ENCODE data around the gene TP53AIP1.

TP53AIP1 gene

DNA sequence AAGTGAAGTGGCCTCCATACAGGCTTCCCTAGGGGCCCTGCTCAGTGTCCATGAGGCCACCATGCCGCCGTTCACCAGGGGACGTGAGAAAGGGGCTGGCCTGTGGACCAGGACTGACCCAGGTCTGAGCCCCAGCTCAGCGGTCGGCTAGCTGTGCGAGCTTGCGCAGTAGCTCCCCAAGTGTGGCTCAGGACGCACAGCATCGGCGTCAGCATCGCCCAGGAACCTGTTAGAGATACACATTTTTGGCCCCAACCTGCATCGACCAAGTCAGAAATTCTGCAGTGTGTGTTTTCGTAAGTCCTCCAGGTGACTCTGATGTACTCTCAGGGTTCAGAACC is 429 bp downstream of the TP53AIP1 start:
- no peak for DNase-seq

DNA sequence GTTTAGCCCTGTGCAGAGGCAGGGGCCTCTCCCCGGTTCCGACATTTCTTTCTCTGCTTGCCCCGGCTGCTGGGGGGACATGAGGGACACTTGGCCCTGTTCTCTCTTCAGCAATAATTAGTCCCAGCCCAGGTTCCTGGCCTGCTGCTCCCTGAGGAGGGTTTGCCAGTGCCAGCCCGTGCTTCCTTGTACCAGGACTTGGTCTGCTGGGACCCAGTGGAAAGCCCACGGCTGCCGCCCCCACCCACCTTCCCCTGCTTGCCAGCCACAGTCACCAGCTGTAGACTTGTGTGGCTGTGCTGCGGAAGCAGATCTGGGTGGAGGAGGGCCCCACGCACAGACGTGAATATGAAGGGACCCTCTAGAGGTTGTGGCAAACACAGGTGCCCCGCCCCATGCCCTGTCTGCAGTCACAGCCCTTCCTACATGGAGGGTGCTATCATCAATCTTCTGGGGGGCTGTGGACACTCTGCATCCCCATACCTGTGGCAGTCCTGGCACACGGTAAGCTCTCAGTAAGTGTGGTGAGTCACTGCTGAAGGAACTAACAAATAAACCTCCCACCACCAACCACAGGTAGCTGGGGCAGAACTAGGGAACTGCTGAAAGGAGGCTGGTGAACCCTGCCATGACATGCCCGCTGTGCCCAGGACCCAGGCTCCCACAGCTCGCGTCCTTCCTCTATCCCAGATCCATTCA is 949 bp downstream of the TP53AIP1 start:
- DNase-seq = no peak

DNA sequence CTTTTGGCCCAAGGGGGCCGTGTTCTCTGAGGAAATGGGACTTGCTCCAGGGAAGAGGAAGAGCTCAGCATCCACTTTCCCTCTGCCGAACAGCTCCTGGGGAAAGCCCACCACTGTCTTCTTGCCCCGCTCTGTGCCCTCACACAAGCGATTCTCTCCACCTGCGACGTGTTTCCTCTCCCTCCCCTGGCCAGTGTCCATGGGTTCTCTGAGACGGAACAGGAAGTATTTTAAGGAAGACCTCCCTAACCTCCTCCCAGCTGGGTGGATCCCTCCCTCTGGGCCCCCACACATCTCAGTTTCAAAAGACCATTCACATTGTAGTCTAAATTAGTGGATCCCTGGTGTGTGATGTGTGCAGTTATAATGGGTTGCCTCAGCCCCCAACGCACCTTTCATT is 1.6 kb downstream of the TP53AIP1 start:
- no peak for DNase-seq

DNA sequence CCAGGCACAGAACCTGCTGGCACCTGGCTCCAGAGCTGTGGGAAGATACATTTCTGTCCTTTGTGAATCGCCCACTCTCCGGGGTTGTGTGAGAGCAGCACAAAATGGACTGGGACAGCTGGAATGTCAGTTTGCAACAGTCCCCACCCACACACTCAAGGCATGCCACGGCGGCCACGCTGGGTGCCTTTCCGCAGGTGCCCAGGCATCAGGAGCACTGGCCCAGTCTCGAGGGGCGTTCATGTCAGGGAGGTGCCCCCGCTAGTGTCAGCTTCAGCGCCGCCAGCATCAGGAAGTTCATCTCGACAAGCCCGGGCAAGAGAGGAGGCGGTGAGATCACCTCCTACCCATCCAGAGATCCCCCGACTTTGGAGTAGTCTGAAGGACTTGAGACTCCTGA is 2.1 kb downstream of the TP53AIP1 start:
- DNase-seq = no peak

DNA sequence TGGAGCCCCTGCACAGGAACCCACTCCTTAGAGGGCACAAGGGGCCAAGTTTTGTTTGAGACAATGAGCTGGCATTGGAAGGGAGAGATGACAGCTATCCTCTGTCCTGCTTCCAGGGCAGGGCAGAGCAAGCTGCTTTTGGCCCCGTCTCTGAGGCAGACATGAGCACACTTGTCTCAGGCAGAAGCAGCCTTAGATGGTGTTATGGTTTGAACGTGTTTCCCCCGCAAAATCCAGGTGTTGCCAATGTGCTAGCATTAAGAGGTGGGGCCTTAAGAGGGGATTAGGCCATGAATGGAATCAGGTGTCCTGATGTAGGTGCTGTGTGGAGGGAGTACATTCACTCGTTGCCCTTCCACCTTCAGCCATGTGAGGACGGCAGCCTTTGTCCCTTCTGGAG is 2.5 kb downstream of the TP53AIP1 start:
- no peak for DNase-seq

DNA sequence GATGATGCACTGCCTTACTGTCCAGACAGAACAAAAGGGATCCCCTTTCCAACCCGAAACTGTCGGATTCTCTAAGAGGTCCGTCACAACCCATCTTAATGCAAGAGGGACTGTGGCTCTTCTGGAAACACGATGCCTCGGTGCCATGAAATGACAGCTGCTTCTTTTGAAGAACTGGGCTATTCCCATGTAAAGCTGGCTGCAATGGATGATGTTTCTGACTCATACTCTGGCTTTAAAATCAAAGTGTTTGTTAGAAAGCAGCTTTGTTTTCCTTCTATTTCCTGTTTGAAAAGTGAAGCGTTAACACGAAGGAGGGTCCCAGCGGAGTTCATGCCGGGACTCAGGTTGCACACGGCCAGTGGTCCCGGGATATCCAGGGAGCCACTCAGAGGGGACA is 3.1 kb downstream of the TP53AIP1 start:
- no peak for DNase-seq

DNA sequence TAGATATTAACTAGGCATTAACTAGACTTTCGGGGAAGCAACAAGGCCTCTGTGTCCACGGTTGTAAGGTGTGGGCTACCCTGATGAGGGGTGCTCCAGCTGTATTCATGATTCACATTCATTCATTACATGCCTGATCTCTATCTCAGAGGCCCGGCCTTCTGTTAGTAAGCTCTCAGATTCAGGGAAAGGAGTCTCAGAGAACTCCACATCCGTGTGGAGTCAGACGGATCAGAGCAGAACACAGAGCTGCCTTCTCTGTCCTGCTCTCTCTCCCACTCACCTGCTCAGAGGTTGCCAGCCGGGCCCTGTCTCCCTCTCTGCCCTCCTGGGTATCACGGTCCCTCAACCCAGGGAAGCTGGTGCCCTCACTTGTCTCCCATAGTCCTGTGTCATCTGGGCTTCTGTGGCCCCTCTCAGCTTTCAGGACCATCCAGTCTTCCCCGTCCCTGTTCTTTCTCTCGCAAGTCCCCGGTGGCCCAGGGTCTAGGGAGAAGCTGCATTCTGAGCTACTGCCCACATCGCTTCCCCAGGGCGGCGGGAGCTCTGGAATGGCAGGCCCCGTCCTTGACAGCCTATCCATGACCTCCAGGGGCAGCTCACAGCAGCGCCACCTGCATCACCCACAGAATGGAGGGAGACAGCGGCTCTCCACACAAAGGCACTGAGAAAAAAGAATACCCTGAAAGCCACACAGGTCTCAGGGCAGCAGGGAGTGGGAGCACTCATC is 4.3 kb downstream of the TP53AIP1 start:
- no peak for DNase-seq

DNA sequence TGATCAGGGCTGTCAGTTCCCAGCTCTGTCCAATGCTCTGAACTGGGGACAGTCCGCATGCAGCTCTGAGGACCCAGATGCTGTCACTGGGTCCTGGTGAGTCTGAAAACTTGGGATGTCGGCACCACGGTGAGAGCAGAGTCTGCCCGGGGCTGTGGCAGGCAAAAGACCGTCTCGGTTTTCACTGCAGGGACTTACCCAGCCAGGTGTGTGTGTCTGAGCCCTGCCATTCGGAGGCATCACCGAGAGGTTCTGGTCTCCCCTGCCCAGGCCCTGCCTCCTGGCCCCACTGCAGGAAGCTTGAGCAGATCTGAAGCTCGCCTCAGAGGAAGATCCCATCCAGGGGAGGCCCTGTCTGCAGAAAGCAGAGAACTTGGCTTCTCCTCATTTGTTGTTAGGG is 5.2 kb downstream of the TP53AIP1 start:
- DNase-seq = no peak

DNA sequence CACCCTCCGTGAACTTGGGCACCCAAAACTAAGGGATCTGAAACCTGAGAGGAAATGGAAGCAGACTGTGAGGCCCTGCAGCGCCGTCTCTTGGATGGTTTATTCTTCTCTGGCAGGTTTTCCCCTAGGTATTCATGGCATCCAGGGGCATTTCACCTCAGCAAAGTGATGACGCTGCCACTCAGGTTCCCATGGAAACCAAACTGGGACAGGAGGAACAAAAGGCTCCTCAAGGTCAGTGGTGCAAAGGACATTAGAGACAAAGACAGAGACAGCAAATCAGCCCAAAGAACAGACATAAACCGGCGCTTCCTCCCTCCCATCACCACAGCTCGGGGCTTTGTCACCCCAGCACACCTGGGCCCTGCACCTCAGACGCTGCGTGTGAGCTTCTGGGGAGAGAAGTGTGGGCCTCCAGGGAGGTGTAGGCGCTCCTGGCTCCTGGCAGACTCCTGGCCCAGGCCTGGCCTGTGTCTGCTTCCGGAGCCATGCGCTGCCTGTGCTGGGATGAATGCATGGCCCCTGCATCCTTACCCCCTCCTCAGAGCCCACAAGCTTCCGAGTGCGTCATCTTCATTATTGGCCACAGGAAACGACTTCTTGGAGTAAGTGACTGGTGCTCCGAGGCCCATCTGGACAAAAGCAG is 5.9 kb downstream of the TP53AIP1 start:
- no peak for DNase-seq

DNA sequence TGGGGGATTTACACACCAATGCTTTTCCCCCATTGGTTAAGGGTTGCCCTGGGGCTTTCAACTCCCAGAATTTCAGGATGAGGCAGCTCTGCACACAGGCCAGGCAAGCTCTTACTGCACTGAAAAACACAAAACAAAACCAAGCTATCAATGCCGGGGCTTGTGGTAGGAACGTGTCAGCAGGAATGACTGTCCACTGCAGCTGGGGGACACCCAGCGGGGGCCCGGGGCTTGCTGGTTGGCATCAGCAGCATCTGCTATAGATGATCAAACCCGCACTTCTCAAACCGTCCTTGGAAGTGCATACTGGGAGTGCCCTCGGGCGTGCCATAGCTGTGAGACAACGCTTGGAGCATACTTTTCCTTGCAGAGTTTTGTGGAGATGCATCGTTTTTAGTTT is 7.7 kb downstream of the TP53AIP1 start:
- DNase-seq = no peak

DNA sequence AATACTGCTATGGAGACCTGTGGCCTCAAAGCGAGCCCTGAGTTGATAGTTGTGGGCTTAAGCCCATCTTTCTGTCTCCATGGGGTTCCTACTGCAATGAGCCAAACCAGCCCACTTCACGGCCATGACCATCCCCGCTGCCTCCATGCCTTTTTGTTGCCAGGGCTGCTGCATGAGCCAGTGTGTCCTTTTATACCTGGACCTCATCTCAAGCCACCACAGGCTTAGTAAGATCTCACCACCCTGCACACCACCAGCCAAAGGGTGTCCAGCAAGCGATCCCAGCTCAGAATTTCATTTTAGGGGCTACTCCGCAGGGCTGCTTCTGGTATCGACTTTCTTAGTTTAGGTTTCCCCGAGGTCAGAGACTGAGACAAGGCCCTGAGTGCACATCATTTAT is 8.3 kb downstream of the TP53AIP1 start:
- DNase-seq = no peak

DNA sequence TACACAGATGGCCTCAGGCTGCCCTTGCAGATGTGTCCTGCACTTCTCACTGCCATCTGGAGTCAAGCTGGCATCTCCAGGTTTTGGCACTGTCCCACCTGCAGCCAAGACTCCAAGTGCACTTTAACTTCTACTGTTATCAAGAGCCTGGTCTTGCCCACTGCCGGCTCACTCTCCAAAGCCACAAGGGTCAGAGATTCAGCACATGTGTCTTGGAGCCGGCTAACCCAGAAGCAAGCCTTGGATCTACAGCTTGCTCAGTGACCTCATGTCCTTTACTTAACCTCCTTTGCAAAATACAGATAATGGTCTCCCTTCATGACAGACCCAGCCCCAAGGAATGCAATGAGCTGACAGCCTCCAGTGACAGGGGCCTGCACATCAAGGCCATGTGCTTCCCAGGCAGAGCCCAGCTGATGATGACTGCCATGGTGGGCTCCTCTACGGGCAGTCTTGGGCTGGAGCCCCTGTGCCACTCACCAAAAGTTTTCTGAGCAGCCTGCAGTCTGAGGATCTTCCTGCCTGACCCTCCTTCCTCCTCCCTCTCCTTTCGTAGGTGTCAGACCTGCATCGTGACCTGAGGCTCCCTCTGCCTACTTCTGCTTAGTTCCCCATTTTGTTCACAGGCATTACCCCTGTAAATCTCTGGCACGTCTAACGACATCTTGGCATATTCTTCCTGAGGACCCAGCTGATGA is 9.0 kb downstream of the TP53AIP1 start:
- no peak for DNase-seq

DNA sequence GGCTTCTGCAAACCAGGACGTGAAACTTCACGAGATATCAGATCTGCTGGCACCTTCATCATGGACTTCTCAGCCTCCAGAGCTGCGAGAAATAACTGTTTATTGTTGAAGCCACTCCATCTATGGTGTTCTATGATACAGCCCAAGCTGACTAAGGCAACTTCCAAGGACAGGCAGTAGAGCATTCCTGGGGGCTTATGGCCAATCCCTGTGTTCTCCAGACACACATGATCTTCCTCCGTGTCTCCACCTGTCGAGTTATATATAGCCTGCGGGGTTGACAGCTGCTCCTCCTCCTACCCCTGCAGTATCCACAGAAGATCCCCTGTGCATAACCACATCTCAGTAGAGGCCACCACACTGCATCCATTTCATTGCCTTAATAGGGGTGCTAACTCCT is 11.0 kb downstream of the TP53AIP1 start:
- no peak for DNase-seq

DNA sequence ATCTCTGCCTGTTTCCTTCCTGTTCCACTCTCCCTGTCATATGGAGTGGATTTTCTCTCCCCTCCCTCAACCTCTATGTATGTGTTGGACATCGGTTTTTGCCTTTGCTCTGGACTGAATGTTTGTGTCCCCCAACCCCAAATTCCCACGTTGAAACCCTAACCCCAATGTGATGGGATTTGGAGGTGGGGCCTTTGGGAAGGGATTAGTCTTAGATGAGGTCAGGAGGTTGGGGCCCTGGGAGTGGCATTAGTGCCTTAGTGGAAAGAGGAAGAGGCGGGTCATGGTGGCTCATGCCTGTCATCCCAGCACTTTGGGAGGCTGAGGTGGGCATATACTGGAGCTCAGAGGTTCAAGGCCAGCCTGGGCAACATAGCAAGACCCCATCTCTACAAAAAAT is 11.6 kb downstream of the TP53AIP1 start:
- DNase-seq = no peak

DNA sequence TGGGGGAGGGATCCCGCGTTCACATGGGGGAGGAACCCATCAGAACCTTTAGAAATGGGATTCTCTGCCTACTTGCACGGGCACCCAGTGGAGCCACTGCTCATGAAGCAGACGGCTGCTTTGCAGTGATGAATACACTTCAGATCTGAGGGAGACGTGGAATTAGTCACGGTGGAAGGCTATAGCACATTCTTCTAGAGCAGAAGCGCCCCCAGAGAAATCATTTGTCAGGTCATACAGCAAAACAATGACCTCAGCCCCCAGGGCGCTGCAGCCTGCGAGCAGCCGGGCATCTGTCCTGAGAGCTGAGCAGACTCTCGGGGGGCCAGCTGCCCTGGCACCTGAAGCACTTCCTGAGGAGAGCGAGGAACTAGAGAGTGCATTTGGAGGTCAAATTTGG is 12.7 kb downstream of the TP53AIP1 start:
- DNase-seq = no peak

DNA sequence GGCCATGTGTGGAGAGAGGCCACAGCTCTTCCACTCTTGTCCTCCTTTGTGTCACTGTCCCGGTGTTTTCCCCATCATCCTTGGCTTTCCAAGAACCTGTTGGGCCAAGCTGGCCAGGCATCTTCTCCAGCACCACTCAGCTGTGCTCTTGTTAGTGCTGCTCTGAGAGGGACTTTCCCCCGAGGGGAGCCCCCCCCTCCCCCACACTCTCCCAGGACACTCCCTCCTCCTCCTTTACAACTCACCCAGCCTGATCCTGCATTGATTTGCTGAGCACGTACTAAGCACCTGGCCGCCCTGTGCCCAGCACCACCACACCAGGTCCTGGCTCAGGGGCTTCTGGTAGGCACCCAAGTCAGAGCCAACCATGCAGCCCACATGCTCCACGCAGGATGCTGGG is 13.2 kb downstream of the TP53AIP1 start:
- DNase-seq = no peak

DNA sequence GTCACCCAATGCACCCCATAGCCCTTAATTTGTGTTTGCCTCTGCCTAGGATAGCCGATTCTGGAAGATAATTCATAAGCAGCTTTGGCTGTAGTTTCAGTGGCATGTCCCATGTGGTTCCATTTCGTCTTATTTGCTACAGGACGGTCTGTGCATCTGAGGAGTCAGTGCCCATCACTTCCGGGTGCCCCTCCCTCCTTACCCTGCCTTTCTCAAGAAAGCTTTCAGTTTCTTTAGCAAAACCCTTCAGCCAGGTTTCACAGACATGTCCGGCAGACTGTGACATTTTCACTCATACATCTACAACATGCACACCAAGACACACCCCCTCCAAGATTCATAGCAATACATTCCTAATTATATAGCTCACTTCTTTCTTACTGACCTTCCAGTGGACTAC is 14.3 kb downstream of the TP53AIP1 start:
- no peak for DNase-seq

DNA sequence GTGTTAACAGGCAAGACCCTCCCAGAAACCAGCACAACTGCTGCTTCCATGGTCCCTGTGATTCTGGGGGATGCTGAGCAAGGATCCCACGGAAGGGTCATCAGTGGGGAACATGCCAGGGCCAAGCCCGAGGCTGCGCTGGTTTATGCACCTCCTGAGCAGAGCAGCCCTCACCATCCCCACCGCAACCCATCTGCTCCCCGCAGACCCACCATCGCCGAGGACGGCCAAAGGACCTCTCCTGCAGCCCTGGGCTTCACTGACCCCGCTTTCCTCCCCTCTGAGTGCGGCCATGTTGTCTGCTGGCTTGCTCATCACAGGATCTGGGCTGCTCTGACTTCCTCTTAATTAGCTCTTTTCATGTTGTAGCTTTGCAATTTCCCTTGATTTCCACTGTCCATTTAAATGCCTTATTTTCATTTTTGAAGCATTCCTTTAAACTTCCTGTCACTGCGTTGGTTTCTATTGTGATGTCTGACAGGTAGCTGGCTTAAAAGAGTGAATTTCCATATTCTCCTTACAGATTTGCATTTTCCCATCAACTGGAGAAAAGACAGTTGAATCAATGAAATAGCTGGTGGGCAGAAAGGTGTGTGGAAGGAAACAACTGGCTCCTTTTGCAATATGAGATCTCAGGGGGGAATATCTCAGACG is 14.9 kb downstream of the TP53AIP1 start:
- DNase-seq = no peak

DNA sequence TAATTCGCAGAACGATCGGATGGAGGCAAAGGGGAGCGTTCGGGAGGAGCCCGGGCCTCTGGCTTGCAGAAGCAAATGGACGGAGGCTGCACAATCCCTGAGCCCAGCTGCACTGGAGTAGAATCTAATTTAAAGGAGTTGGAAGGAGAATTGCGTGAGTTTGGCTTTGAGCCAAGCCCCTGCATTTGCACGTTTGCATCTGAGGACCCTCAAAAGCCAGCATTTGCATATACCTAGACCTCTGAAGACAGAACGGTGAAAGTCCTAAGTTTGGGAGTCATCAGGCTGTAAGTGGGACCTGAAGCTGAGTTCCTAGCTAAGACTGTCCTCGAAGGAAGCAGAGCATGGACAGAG is 15.6 kb downstream of the TP53AIP1 start:
- DNase-seq = no peak

DNA sequence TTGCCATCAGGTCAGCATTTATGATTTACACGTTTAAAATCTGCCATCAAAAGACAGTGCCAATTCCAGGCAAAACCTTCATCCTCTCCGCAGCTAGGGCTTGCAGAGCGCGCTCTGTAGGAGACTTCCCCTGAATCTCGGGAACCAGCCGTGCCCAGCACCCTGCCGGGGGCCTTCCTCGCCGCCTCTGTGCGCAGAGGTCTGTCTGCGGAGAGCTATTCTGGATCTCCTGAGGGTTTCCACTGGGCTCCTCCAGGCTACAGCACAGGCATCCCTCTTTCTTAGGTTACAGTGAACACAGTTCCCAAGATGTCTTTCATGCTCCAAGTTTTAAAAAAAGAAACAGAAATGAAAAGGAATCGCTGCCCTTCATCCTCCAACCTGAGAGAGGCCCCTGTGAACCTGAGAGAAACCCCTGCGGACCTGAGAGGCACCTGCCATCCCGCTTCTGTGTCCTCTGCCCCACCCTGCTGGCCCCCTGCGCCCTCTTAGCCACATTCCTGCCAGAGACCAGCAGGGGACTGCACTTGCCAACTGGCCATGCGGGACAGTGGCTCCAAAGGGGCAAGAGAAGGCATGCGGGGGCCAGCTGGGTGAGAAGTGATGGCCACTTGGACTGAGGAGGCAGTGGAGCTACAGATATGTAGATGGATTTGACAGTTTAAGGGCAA is 16.1 kb downstream of the TP53AIP1 start:
- DNase-seq = no peak

DNA sequence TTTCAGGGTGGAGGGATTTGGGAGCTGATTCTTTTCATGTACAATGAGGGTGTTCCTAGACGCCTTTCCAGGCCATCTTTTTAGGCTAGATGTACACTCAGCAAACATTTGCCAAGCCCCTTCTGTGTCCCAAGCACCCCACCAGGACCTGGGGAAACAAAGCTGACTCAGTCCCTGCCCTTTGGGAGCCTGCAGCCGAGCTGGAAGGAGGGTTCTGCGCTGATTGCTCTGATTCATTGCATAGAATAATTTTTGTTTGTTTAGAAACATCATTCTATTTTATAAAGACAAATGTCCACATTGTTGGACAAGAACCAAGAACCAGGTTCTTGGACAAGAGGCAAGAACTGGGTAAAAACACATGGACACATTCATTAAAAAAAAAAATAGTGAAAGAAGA is 16.7 kb downstream of the TP53AIP1 start:
- DNase-seq = no peak

DNA sequence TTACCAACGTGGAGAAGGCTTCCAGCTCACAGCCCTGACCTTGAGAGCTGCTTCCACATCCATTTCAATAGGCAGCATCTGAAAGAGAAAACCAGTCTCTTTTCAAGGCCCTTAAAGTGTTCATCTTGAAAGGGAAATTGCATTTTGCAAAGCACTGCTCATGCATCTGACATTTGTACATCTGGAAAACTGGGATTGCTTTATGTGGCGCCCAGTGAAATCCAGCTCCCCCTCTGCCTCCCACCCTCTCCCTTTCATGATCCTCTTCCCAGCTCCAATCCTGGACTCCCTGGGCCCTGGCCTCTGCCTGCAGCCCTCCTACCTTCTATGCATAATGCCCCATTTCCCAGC is 17.4 kb downstream of the TP53AIP1 start:
- no peak for DNase-seq
